ENCODE measurements around the gene SUMF1. TPM values are rescaled to one million over a fixed set of nuclear protein-coding genes. Genes with fewer than 3 reads are reported as not detected.

The SUMF1 gene
- polyA plus RNA-seq, 1 donor (not counting 4 experiments of a cell fraction or from before 2014, with no cell fraction given): 36.1 TPM

DNA sequence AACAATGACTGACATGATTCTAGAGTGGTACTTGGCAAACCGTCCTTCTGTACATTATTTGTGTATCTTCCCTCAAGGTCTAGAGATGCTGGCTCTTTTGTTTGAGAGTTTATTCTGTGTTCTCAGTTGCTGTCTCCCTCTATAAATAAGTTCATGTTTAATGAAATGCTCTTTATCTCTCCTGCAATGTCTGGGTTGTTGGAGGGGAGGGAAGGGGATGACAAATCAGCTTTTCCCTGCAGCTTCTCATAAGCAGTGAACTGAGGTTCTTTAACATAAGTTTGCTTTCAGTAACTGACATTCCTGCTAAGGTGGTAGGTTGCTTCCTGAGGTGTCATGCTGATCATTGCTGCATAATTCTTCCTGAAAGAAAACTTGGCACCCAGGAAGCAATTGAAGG lies 47.8 kb upstream of the SUMF1 start:
- Histone ChIP-seq H3K27me3 (ENCODE audit: control insufficient read depth, extremely low read depth, insufficient read depth, low read length) (no peaks in the 10 kb centered on the region), H3K9me1 (ENCODE audit: control insufficient read depth, extremely low read depth, insufficient read depth, low read length) (no peaks in the 10 kb centered on the region), H3K79me2 (ENCODE audit: control insufficient read depth, insufficient read depth, low read length) (no peaks in the 10 kb centered on the region), H3K4me2 (ENCODE audit: control insufficient read depth, extremely low read depth, insufficient read depth, low read depth, low read length) (no peak overlapping the region), H2AFZ (ENCODE audit: control insufficient read depth, low read length) (no peak overlapping the region), H3K9ac (ENCODE audit: control insufficient read depth, extremely low read depth, insufficient read depth, low read length) (no peak overlapping the region), H3K4me3 (ENCODE audit: control insufficient read depth in 2 of 3, extremely low read depth in 1 of 3, insufficient read depth in 2 of 3, low read depth in 1 of 3, low read length in 3 of 3) (no peak overlapping the region), H3K36me3 (ENCODE audit: control insufficient read depth in 2 of 2, extremely low read depth in 1 of 2, insufficient read depth in 2 of 2, low read length in 2 of 2) (no peaks in the 10 kb centered on the region), H3K27ac (ENCODE audit: control insufficient read depth, insufficient read depth, low read length) (no peak overlapping the region), H3K9me3 (ENCODE audit: control insufficient read depth, low read depth, low read length) (no peaks in the 10 kb centered on the region), H4K20me1 (ENCODE audit: control insufficient read depth, extremely low read depth, insufficient read depth, low read length) (no peaks in the 10 kb centered on the region), H3K4me1 (ENCODE audit: control insufficient read depth, extremely low read depth, insufficient read depth, low read length) (peaks cover 3% of the 10 kb centered on the region)
- FAIRE-seq (no peak), DNase-seq (ENCODE audit: low read depth, low spot score) (no peak)
- no peak for TF ChIP-seq EZH2 (IDR thresholded peaks at IDR 0.05; ENCODE audit: low read length)
- TF ChIP-seq, protein P1, sequence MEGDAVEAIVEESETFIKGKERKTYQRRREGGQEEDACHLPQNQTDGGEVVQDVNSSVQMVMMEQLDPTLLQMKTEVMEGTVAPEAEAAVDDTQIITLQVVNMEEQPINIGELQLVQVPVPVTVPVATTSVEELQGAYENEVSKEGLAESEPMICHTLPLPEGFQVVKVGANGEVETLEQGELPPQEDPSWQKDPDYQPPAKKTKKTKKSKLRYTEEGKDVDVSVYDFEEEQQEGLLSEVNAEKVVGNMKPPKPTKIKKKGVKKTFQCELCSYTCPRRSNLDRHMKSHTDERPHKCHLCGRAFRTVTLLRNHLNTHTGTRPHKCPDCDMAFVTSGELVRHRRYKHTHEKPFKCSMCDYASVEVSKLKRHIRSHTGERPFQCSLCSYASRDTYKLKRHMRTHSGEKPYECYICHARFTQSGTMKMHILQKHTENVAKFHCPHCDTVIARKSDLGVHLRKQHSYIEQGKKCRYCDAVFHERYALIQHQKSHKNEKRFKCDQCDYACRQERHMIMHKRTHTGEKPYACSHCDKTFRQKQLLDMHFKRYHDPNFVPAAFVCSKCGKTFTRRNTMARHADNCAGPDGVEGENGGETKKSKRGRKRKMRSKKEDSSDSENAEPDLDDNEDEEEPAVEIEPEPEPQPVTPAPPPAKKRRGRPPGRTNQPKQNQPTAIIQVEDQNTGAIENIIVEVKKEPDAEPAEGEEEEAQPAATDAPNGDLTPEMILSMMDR (optimal IDR thresholded peaks at IDR 0.05 in 1 of 3, IDR thresholded peaks at IDR 0.05 in 1 of 3, conservative IDR thresholded peaks at IDR 0.05 in 1 of 3; ENCODE audit: extremely low read depth in 1 of 3, insufficient read depth in 2 of 3, low read length in 3 of 3): no peak
- dilution Hi-C loops (cut with MboI; ENCODE audit: extremely low pct_ligation_motif_present, low sequenced_read_pairs): no loop called here

- Histone ChIP-seq H3K4me2 (ENCODE audit: control insufficient read depth, extremely low read depth, insufficient read depth, low read depth, low read length) (no peak overlapping the region), H3K9me1 (ENCODE audit: control insufficient read depth, extremely low read depth, insufficient read depth, low read length) (no peaks in the 10 kb centered on the region), H3K36me3 (ENCODE audit: control insufficient read depth in 2 of 2, extremely low read depth in 1 of 2, insufficient read depth in 2 of 2, low read length in 2 of 2) (no peaks in the 10 kb centered on the region), H2AFZ (ENCODE audit: control insufficient read depth, low read length) (no peak overlapping the region), H3K27me3 (ENCODE audit: control insufficient read depth, extremely low read depth, insufficient read depth, low read length) (no peaks in the 10 kb centered on the region), H3K79me2 (ENCODE audit: control insufficient read depth, insufficient read depth, low read length) (no peaks in the 10 kb centered on the region), H4K20me1 (ENCODE audit: control insufficient read depth, extremely low read depth, insufficient read depth, low read length) (no peaks in the 10 kb centered on the region), H3K27ac (ENCODE audit: control insufficient read depth, insufficient read depth, low read length) (no peak overlapping the region), H3K4me3 (ENCODE audit: control insufficient read depth in 2 of 3, extremely low read depth in 1 of 3, insufficient read depth in 2 of 3, low read depth in 1 of 3, low read length in 3 of 3) (no peak overlapping the region), H3K4me1 (ENCODE audit: control insufficient read depth, extremely low read depth, insufficient read depth, low read length) (peaks cover 3% of the 10 kb centered on the region), H3K9me3 (ENCODE audit: control insufficient read depth, low read depth, low read length) (no peaks in the 10 kb centered on the region), H3K9ac (ENCODE audit: control insufficient read depth, extremely low read depth, insufficient read depth, low read length) (no peak overlapping the region)
- dilution Hi-C loops (cut with MboI; ENCODE audit: extremely low pct_ligation_motif_present, low sequenced_read_pairs): no loop called here
- no peak for TF ChIP-seq EZH2 (IDR thresholded peaks at IDR 0.05; ENCODE audit: low read length)
- TF ChIP-seq, protein P1 (optimal IDR thresholded peaks at IDR 0.05 in 1 of 3, IDR thresholded peaks at IDR 0.05 in 1 of 3, conservative IDR thresholded peaks at IDR 0.05 in 1 of 3; ENCODE audit: extremely low read depth in 1 of 3, insufficient read depth in 2 of 3, low read length in 3 of 3): no peak
- FAIRE-seq (no peak), DNase-seq (ENCODE audit: low read depth, low spot score) (no peak)
Observed at GRCh38 chr3:4514321-4514720, 47.3 kb upstream of the SUMF1 start.

All from keratinocyte (primary cell).